ENCODE measurements around the gene BSN.

The BSN gene

GRCh38 chr3:49718858-49719213, 164.6 kb downstream of the BSN start:
- TF ChIP-seq SIN3A (IDR thresholded peaks at IDR 0.05; ENCODE audit: borderline replicate concordance, insufficient read depth, low read length) (no peak), POLR2AphosphoS5 (IDR thresholded peaks at IDR 0.05; ENCODE audit: low read depth, low read length) (no peak), FOXP2 (optimal IDR thresholded peaks at IDR 0.05; ENCODE audit: borderline replicate concordance, extremely low read depth, extremely low read length, insufficient read depth) (no peak), TAF1 (IDR thresholded peaks at IDR 0.05; ENCODE audit: borderline replicate concordance, insufficient read depth, low read length) (no peak)
- TF ChIP-seq, protein P1, sequence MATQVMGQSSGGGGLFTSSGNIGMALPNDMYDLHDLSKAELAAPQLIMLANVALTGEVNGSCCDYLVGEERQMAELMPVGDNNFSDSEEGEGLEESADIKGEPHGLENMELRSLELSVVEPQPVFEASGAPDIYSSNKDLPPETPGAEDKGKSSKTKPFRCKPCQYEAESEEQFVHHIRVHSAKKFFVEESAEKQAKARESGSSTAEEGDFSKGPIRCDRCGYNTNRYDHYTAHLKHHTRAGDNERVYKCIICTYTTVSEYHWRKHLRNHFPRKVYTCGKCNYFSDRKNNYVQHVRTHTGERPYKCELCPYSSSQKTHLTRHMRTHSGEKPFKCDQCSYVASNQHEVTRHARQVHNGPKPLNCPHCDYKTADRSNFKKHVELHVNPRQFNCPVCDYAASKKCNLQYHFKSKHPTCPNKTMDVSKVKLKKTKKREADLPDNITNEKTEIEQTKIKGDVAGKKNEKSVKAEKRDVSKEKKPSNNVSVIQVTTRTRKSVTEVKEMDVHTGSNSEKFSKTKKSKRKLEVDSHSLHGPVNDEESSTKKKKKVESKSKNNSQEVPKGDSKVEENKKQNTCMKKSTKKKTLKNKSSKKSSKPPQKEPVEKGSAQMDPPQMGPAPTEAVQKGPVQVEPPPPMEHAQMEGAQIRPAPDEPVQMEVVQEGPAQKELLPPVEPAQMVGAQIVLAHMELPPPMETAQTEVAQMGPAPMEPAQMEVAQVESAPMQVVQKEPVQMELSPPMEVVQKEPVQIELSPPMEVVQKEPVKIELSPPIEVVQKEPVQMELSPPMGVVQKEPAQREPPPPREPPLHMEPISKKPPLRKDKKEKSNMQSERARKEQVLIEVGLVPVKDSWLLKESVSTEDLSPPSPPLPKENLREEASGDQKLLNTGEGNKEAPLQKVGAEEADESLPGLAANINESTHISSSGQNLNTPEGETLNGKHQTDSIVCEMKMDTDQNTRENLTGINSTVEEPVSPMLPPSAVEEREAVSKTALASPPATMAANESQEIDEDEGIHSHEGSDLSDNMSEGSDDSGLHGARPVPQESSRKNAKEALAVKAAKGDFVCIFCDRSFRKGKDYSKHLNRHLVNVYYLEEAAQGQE (IDR thresholded peaks at IDR 0.05; ENCODE audit: insufficient read depth in 1 of 2, low read depth in 2 of 2, low read length in 2 of 2), result no peak

GRCh38 chr3:49719214-49719884, 165.1 kb downstream of the BSN start, which contains the start of gene AMIGO3:
Gene AMIGO3, minus strand, starts transcription at chr3:49719684. Its CDS starts 219 bp downstream, at chr3:49719465.
- TF ChIP-seq POLR2AphosphoS5 (IDR thresholded peaks at IDR 0.05; ENCODE audit: low read depth, low read length) (no peak), FOXP2 (optimal IDR thresholded peaks at IDR 0.05; ENCODE audit: borderline replicate concordance, extremely low read depth, extremely low read length, insufficient read depth) (no peak), TAF1 (IDR thresholded peaks at IDR 0.05; ENCODE audit: borderline replicate concordance, insufficient read depth, low read length) (no peak), SIN3A (IDR thresholded peaks at IDR 0.05; ENCODE audit: borderline replicate concordance, insufficient read depth, low read length) (no peak)
- TF ChIP-seq, protein P1 (IDR thresholded peaks at IDR 0.05; ENCODE audit: insufficient read depth in 1 of 2, low read depth in 2 of 2, low read length in 2 of 2), result no peak
